WI38 (cell line): ENCODE measurements around the gene KRT79.

ENCODE experiments used
- H3K4me3 ChIP-seq: 2 replicates; pipeline ENCODE4 v1.5.1; 2011; ENCODE audit warnings: low read depth, mild to moderate bottlenecking, control low read depth, low read length
- CTCF ChIP-seq: IDR thresholded peaks from 2 replicates; pipeline ENCODE4 v1.5.1; 2012; ENCODE audit warnings: low read depth, mild to moderate bottlenecking, control low read depth, low read length

The KRT79 gene

DNA sequence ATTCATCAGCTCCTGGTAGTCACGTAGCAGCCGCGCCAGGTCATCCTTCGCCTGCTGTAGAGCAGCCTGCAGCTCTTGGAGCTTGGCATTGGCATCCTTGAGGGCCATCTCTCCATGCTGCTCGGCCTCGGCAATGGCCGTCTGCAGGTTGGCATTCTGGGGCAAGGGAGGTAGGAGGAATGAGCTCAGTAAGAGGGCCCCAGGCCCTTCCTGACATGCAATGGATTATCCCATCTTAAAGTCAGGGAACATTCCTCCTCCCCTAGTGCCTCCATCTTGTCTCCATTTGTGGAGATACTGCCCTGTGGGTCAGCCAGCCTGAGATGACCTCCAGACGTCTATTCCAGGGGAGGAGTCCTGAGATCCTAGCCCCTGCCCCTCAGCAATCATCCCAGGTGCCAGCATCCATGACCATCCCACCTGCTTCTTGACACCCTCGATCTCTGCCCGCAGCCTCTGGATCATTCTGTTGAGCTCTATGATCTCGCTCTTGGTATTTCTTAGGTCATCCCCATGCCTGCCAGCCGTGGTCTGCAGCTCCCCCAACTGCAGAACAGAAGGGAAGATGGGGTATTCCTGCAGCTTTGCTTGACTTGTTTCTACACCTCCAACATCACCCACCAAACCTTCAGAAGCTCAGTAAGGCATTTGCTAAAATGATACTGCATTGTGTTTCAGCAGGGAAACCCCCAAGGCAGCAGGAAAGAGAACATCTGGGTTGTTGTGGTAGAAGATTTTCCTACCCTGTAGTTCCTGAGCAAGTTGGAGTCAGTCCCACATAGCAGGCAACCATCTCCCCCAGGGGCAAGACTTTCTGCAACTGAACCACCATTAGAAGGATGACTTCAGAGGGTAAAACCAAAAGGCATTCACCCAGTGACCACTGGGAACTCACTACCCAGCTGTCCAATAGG is 42.6 kb downstream of the KRT79 start:
- H3K4me3 ChIP-seq = no peak overlapping the region
- TF ChIP-seq CTCF = no peak

DNA sequence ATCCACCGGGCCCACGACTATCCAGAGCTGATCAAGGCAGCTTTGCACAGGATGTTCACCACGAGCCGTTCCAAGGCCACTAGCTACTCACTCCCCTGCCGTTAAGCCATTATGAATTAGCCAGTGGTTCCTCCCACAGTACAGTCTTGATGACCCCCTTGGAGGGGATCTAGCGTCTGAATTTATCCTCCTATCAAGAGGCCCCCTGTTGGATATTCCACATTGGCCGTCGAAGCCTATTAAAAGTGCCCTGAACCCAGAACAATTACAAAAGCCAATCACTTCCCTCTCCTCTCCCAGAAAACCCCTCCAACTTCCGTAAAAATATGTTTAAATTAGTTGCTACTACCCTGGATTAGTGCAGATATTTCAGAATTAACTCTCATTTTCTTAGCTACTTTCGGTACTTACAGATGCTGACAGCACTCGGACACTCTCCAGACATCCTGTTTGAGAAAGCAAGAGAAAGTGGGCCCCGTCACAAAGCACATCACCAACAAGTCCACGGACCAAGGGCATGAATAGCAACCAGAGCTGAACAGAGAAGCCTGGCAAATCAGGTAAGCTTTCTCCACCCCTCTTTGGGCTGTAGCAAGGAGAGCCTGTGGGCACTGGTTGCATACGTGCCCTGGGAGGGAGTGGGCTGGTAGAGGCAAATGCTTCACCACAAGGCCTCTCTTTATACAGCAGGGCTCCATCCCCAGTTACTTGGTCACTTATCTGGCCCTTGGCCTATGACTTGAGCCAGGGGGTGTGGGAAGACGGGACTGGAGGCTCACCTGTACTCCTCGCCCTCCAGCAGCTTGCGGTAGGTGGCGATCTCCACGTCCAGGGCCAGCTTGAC is 43.5 kb downstream of the KRT79 start:
- no peak overlapping the region for H3K4me3 ChIP-seq
- no peak for TF ChIP-seq CTCF

DNA sequence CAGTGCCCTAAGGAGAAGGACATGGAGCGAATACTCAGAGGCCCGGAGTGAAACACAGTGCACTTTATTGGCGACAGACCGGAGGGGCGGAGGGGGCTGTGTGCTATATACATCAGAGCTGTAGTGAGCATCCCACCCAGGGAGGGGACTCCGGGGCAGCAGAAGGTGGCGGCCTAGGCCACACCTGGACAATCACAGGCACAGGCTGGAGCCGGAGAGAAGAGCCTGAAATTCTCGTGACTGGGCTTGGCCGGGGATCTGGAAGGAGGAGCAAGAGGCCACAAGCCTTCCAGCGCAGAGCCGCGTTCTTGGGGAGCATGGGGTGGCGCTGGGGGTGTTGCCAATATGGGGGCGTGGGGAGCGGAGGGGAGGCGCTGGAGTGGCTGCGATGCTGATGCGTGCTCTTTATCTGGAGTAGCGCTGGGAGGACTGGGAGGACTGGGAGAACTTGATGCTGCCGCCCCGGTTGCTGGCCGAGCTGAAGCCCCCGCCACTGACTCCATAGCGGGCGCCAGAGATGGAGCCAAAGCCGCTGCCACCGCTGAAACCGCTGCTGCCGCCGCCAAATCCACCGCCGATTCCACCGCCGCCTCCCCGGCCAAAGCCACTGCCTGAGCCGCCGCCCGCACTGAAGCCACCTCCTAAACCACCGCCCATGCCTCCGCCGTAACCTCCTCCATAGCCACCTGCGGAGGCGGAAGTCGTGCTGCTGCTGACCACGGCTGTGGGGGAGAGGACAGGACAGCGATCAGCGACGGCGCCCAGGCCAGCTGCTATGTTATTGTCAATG is 44.3 kb downstream of the KRT79 start:
- no peak overlapping the region for H3K4me3 ChIP-seq
- TF ChIP-seq CTCF = no peak

DNA sequence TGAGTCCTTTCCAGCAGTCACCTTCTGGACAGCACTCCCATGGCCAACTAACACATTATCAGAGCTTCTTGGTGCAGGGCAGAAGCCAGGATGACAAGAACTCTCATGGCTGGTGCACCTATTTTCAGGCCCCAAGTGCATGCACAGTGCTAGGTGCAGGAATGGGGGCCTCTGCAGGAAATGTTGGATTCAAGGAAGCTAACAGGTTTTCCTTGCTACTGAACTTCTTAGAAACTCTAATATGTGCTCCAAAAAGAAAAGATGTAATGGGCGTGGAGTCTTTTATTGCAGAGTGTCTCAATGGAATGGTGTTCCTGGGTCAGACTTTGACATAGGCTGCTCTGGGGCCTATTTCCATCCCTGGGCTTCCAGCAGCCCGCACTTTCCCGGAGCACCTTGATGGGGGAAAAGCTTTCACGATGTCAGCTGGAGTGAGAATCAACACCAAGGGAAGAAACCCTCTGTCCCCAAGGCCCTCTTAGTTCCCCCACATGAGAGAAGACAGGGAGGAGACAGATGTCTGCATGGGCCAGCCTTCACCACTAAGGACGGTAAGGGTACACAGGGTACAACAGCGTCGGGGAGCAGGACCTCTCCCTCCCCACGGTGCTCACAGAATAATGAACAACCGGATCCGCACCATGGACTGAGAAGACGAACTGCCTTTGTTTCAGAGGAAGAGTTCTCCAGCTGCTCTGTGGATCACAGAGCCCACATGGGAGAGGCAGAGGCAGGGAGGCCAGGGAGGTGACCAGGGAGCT is 45.1 kb downstream of the KRT79 start:
- TF ChIP-seq CTCF = no peak
- no peak overlapping the region for H3K4me3 ChIP-seq

GRCh38 chr12:52788192-52788875 is 45.8 kb downstream of the KRT79 start:
- TF ChIP-seq CTCF = no peak
- H3K4me3 ChIP-seq = no peak overlapping the region
